ENCODE measurements around the gene CX3CL1. TPM values are rescaled to one million over a fixed set of nuclear protein-coding genes. Genes with fewer than 3 reads are reported as not detected.

Gene CX3CL1
- 2.3 to 3.1 TPM (median 2.5 TPM) in 3 replicates for total RNA-seq

DNA sequence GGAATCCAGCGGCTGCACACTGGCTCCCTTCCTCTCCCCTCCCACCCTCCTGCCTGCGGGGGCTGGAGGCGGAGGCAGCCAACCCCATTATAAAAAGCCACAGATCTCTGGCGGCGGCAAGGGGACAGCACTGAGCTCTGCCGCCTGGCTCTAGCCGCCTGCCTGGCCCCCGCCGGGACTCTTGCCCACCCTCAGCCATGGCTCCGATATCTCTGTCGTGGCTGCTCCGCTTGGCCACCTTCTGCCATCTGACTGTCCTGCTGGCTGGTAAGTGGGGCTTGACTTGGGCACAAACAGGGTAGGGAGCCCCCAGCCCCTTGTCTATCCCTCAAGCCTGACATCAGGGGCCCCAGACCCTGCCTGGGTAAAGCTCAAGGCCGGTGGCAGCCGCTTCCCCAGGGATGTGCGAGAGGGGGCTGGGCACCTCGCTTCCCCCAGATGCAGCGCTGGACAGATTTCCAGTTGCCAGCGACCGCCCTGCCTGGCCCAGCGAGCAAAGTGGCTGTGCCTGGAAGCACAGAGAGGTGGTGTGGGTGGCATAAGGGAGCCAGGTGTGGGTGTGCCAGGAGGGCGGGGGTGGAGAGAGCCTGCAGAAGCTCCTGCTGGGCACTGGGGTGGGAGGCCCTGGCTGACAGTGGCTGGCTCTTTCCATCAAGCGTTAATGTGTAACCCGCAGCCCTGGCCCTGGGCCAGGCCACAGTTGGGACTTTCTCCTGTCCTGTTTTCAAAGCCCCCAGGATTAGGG, at the start of gene CX3CL1:
Gene CX3CL1 (plus strand): TSS at position 119 of the 745 bp plus-strand sequence. CDS start 79 bp downstream, at position 198.
- H3K27ac Mint-ChIP-seq = peak within 1 kb of the TSS; percentile 16

DNA sequence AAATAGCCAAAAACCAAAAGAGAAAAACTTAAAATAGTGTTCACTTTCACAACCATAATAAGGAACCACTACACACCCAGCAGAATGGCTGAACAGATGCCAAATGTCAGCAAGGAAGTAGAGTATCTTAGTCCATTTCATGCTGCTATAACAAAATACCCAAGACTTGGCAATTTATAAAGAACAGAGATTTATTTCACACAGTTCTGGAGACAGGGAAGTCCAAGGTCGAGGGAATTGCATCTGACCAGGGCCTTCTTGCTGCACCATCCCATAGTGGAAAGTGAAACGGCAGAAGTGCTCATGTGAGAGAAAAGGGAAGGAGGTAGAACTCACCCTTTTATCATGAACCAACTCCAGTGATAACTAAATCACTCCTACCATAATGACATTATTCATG, 47.5 kb upstream of the CX3CL1 start:
- no peaks in the 10 kb centered on the region for H3K36me3 Mint-ChIP-seq
- H3K9me3 Mint-ChIP-seq = peaks cover 5% of the 10 kb centered on the region
- TF ChIP-seq, protein P1, sequence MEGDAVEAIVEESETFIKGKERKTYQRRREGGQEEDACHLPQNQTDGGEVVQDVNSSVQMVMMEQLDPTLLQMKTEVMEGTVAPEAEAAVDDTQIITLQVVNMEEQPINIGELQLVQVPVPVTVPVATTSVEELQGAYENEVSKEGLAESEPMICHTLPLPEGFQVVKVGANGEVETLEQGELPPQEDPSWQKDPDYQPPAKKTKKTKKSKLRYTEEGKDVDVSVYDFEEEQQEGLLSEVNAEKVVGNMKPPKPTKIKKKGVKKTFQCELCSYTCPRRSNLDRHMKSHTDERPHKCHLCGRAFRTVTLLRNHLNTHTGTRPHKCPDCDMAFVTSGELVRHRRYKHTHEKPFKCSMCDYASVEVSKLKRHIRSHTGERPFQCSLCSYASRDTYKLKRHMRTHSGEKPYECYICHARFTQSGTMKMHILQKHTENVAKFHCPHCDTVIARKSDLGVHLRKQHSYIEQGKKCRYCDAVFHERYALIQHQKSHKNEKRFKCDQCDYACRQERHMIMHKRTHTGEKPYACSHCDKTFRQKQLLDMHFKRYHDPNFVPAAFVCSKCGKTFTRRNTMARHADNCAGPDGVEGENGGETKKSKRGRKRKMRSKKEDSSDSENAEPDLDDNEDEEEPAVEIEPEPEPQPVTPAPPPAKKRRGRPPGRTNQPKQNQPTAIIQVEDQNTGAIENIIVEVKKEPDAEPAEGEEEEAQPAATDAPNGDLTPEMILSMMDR (IDR thresholded peaks at IDR 0.05; ENCODE audit: unreplicated experiment) = no peak
- H3K4me3 Mint-ChIP-seq = no peak overlapping the region
- peaks cover under 1% of the 10 kb centered on the region for H3K27me3 Mint-ChIP-seq (ENCODE audit: low read depth)
- no peak overlapping the region for H3K27ac Mint-ChIP-seq
- no peak for DNase-seq (ENCODE audit: low spot score in 2 of 2, unreplicated experiment in 2 of 2)
- H3K4me1 Mint-ChIP-seq = no peaks in the 10 kb centered on the region

More for the DNA sequence above, at the start of gene CX3CL1:
- peak within 1 kb of the TSS; percentile 53 for H3K4me3 Mint-ChIP-seq
- H3K9me3 Mint-ChIP-seq = no peaks in the 10 kb centered on the region
- H3K4me1 Mint-ChIP-seq = peaks cover 29% of the 10 kb centered on the region
- H3K27me3 Mint-ChIP-seq (ENCODE audit: low read depth) = no peaks in the 10 kb centered on the region
- no peaks in the 10 kb centered on the region for H3K36me3 Mint-ChIP-seq
- TF ChIP-seq, protein P1 (IDR thresholded peaks at IDR 0.05; ENCODE audit: unreplicated experiment) = no peak
- DNase-seq (ENCODE audit: low spot score in 2 of 2, unreplicated experiment in 2 of 2) = peak; percentile 54 to 71

DNA sequence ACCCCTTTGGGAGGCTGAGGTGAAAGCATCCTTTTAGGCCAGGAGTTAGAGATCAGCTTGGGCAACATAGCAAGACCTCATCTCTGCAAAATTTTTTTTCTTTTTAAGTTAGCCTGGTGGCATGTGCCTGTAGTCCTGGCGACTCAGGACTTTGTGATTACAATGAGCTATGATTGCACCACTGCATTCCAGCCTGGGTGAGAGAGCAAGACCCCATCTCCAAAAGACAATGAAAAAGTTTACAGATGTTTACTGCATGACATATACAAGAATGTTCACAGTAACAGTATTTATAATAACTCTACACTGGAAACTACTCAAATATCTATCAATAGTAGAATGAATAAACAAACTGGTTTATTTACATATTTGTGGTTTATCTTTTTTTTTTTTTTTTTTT, 46.8 kb upstream of the CX3CL1 start:
- TF ChIP-seq, protein P1 (IDR thresholded peaks at IDR 0.05; ENCODE audit: unreplicated experiment) = no peak
- no peaks in the 10 kb centered on the region for H3K4me1 Mint-ChIP-seq

DNA sequence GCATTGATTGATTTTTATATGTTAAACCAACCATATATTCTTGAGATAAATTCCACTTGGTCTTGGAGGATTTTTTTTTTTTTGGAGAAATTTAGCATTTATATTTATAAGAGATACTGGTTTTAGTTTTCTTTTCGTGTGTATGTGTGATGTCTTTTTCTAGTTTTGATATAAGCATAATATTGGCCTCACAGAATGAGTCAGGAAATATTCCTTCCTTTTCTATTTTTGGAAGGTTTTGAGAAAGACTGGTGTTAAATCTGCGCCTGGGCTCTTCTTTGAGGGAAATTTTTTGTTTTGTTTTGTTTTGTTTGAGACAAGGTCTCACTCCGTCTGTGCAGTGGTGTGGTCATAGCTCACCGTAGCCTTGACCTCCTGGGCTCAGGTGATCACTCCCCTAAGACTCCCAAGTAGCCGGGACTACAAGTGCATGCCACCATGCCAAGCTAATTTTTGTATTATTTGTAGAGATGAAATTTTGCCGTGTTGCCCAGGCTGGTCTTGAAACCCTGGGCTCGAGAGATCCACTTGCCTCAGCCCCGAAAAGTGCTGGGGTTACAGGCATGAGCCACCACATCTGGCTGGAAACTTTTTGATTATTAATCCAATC, 42.5 kb upstream of the CX3CL1 start:
- no peaks in the 10 kb centered on the region for H3K36me3 Mint-ChIP-seq
- no peaks in the 10 kb centered on the region for H3K4me1 Mint-ChIP-seq
- peaks cover 11% of the 10 kb centered on the region for H3K9me3 Mint-ChIP-seq
- no peak overlapping the region for H3K4me3 Mint-ChIP-seq
- peaks cover 22% of the 10 kb centered on the region for H3K27me3 Mint-ChIP-seq (ENCODE audit: low read depth)
- no peak for DNase-seq (ENCODE audit: low spot score in 2 of 2, unreplicated experiment in 2 of 2)
- TF ChIP-seq, protein P1 (IDR thresholded peaks at IDR 0.05; ENCODE audit: unreplicated experiment) = no peak
- no peak overlapping the region for H3K27ac Mint-ChIP-seq

More for the DNA sequence above, 46.8 kb upstream of the CX3CL1 start:
- Mint-ChIP-seq H3K27ac (no peak overlapping the region), H3K9me3 (peaks cover 5% of the 10 kb centered on the region), H3K4me3 (no peak overlapping the region), H3K27me3 (ENCODE audit: low read depth) (peaks cover 3% of the 10 kb centered on the region), H3K36me3 (no peaks in the 10 kb centered on the region)
- no peak for DNase-seq (ENCODE audit: low spot score in 2 of 2, unreplicated experiment in 2 of 2)

- no peak for DNase-seq (ENCODE audit: low spot score in 2 of 2, unreplicated experiment in 2 of 2)
- H3K4me3 Mint-ChIP-seq = no peak overlapping the region
- H3K36me3 Mint-ChIP-seq = no peaks in the 10 kb centered on the region
- H3K9me3 Mint-ChIP-seq = peaks cover 6% of the 10 kb centered on the region
- no peak overlapping the region for H3K27ac Mint-ChIP-seq
- H3K4me1 Mint-ChIP-seq = no peaks in the 10 kb centered on the region
- peaks cover 26% of the 10 kb centered on the region for H3K27me3 Mint-ChIP-seq (ENCODE audit: low read depth)
- TF ChIP-seq, protein P1 (IDR thresholded peaks at IDR 0.05; ENCODE audit: unreplicated experiment) = no peak
Measured at GRCh38 chr16:57331355-57331754, 40.9 kb upstream of the CX3CL1 start.

All from mesothelial cell of epicardium (in vitro differentiated cells).